Ishikawa (cell line): ENCODE measurements around the gene CDS2.

ENCODE experiments used
- CEBPB ChIP-seq: IDR thresholded peaks from 2 replicates; pipeline ENCODE4 v1.6.1; 2012
- CREB1 ChIP-seq: IDR thresholded peaks from 2 replicates; pipeline ENCODE4 v1.6.1; 2012; ENCODE audit warnings: low read depth
- EGR1 ChIP-seq: IDR thresholded peaks from 2 replicates; pipeline ENCODE4 v1.6.1; 2012
- EP300 ChIP-seq: IDR thresholded peaks from 2 replicates; pipeline ENCODE4 v1.6.1; 2012; ENCODE audit warnings: borderline replicate concordance
- NFIC ChIP-seq: IDR thresholded peaks from 2 replicates; pipeline ENCODE4 v1.6.1; 2012
- YY1 ChIP-seq: IDR thresholded peaks from 2 replicates; pipeline ENCODE4 v1.6.1; 2012; ENCODE audit warnings: low read depth
- TF ChIP-seq, protein P1 (sequence below): IDR thresholded peaks from 2 replicates; pipeline ENCODE4 v1.6.1; 2012; ENCODE audit warnings: low read depth, mild to moderate bottlenecking

DNA sequence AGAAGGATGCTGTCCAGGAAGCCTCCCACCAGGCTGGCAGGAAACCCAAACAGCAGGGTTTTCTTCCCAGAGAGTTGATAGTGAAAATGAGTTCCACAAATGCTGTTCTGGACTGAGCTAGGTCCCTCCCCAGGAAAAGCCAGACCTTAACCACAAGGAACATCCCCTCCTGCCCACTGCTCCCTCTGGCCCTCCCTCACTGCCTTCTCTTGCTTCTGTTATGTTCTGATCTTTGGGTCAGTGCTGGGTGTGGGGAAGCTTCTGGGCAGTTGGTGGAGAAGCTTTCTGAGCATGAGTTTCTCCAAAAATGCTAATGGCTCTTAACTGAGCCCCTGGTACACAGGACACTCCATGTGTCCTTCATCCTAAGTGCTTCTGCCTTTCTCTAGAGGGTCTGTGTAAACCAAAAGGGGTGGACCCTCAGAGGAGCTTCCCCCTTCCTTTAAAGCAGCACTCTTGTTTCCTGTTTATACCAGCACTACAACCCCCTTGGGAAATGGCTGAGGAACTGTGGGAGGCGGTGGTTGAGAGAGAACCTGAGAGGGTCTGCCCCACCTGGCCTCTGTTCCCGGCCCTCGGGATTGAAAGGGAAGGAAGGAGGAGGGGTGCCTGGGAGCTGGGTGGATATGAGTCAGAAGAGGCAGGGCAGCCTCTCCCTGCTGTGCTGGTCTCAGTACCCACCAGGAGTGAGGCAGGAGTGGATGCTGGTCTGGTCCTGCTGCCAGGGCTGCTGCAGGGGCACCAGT lies 42.0 kb downstream of the CDS2 start:
- no peak for TF ChIP-seq EP300
- no peak for TF ChIP-seq CREB1
- TF ChIP-seq EGR1 = no peak
- TF ChIP-seq, protein P1, sequence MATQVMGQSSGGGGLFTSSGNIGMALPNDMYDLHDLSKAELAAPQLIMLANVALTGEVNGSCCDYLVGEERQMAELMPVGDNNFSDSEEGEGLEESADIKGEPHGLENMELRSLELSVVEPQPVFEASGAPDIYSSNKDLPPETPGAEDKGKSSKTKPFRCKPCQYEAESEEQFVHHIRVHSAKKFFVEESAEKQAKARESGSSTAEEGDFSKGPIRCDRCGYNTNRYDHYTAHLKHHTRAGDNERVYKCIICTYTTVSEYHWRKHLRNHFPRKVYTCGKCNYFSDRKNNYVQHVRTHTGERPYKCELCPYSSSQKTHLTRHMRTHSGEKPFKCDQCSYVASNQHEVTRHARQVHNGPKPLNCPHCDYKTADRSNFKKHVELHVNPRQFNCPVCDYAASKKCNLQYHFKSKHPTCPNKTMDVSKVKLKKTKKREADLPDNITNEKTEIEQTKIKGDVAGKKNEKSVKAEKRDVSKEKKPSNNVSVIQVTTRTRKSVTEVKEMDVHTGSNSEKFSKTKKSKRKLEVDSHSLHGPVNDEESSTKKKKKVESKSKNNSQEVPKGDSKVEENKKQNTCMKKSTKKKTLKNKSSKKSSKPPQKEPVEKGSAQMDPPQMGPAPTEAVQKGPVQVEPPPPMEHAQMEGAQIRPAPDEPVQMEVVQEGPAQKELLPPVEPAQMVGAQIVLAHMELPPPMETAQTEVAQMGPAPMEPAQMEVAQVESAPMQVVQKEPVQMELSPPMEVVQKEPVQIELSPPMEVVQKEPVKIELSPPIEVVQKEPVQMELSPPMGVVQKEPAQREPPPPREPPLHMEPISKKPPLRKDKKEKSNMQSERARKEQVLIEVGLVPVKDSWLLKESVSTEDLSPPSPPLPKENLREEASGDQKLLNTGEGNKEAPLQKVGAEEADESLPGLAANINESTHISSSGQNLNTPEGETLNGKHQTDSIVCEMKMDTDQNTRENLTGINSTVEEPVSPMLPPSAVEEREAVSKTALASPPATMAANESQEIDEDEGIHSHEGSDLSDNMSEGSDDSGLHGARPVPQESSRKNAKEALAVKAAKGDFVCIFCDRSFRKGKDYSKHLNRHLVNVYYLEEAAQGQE = no peak
- no peak for TF ChIP-seq YY1
- TF ChIP-seq CEBPB = no peak
- no peak for TF ChIP-seq NFIC
